ENCODE results near the gene DHRSX.

Gene DHRSX

GRCh38 chrX:2188840-2189239 is 311.9 kb downstream of the DHRSX start:
- no peak for DNase-seq
- Histone ChIP-seq H3K36me3 (replicated peaks) (no peaks in the 10 kb centered on the region), H3K27ac (no peak overlapping the region), H3K4me3 (ENCODE audit: low read depth, low read length) (no peak overlapping the region), H3K27me3 (replicated peaks) (no peaks in the 10 kb centered on the region)
- no peak for TF ChIP-seq CTCF (IDR thresholded peaks at IDR 0.05; ENCODE audit: low read depth, low read length, missing control alignments)
- in situ Hi-C loops (cut with HindIII; ENCODE audit: low pct_ligation_motif_present, low sequenced_read_pairs), result no loop called here

GRCh38 chrX:2188330-2188792 is 312.4 kb downstream of the DHRSX start:
- no peak for TF ChIP-seq CTCF (IDR thresholded peaks at IDR 0.05; ENCODE audit: low read depth, low read length, missing control alignments)
- DNase-seq, result peak; percentile 40
- in situ Hi-C loops (cut with HindIII; ENCODE audit: low pct_ligation_motif_present, low sequenced_read_pairs), result no loop called here
- Histone ChIP-seq H3K4me3 (ENCODE audit: low read depth, low read length) (no peak overlapping the region), H3K27me3 (replicated peaks) (no peaks in the 10 kb centered on the region), H3K36me3 (replicated peaks) (no peaks in the 10 kb centered on the region), H3K27ac (no peak overlapping the region)

GRCh38 chrX:2187352-2188115 is 313.2 kb downstream of the DHRSX start:
- TF ChIP-seq CTCF (IDR thresholded peaks at IDR 0.05; ENCODE audit: low read depth, low read length, missing control alignments), result no peak
- in situ Hi-C loops (cut with HindIII; ENCODE audit: low pct_ligation_motif_present, low sequenced_read_pairs), result no loop called here

GRCh38 chrX:2185341-2186082 is 315.3 kb downstream of the DHRSX start:
- in situ Hi-C loops (cut with HindIII; ENCODE audit: low pct_ligation_motif_present, low sequenced_read_pairs), result no loop called here
- no peaks in the 10 kb centered on the region for H3K36me3 ChIP-seq (replicated peaks)
- H3K4me3 ChIP-seq (ENCODE audit: low read depth, low read length), result no peak overlapping the region
- no peak overlapping the region for H3K27ac ChIP-seq
- no peaks in the 10 kb centered on the region for H3K27me3 ChIP-seq (replicated peaks)
- TF ChIP-seq CTCF (IDR thresholded peaks at IDR 0.05; ENCODE audit: low read depth, low read length, missing control alignments), result no peak
- DNase-seq, result no peak

More at GRCh38 chrX:2187352-2188115, 313.2 kb downstream of the DHRSX start:
- H3K27ac ChIP-seq, result no peak overlapping the region
- H3K4me3 ChIP-seq (ENCODE audit: low read depth, low read length), result no peak overlapping the region
- no peaks in the 10 kb centered on the region for H3K27me3 ChIP-seq (replicated peaks)
- H3K36me3 ChIP-seq (replicated peaks), result no peaks in the 10 kb centered on the region
- DNase-seq, result no peak

- no peak for TF ChIP-seq CTCF (IDR thresholded peaks at IDR 0.05; ENCODE audit: low read depth, low read length, missing control alignments)
- Histone ChIP-seq H3K4me3 (ENCODE audit: low read depth, low read length) (no peak overlapping the region), H3K27me3 (replicated peaks) (no peaks in the 10 kb centered on the region), H3K27ac (no peak overlapping the region), H3K36me3 (replicated peaks) (no peaks in the 10 kb centered on the region)
- in situ Hi-C loops (cut with HindIII; ENCODE audit: low pct_ligation_motif_present, low sequenced_read_pairs), result no loop called here
- DNase-seq, result no peak
Measured at GRCh38 chrX:2184089-2184488, 316.7 kb downstream of the DHRSX start.

Data from brain microvascular endothelial cell (primary cell).